ENCODE results near the gene PCK2.

- TF ChIP-seq CTCF (IDR thresholded peaks at IDR 0.05) (no peak), POLR2A (IDR thresholded peaks at IDR 0.05) (no peak)
Observed at GRCh38 chr14:24078146-24078545, 16.0 kb upstream of the PCK2 start.
